ENCODE results near the gene KCTD6.

- TF ChIP-seq CTCF (IDR thresholded peaks at IDR 0.05) (no peak), ZFX (IDR thresholded peaks at IDR 0.05; ENCODE audit: borderline replicate concordance) (no peak)
Measured at GRCh38 chr3:58484722-58485069, 7.2 kb upstream of the KCTD6 start.

Data from 22Rv1 (cell line).